Sigmoid colon (tissue), 4 donors: ENCODE measurements around the gene POP5.

Experiments used
- CTCF ChIP-seq, 4 experiments: fragments of 450-650 bp in 3 of 4; fragments of 200-600 bp in 1 of 4; IDR thresholded peaks; one replicate each; pipeline ENCODE4 v1.5.1; 2016 to 2019; ENCODE audit warnings: antibody characterized with exemption in 4 of 4, mild to moderate bottlenecking in 3 of 4, moderate library complexity in 2 of 4
- EP300 ChIP-seq, 4 donors: sonication (generic); formaldehyde crosslinking; IDR thresholded peaks; one replicate each; pipeline ENCODE4 v1.6.1; 2017; ENCODE audit warnings: antibody characterized with exemption in 4 of 4
- POLR2A ChIP-seq, 2 donors: fragments of 450-650 bp; IDR thresholded peaks; one replicate each; pipeline ENCODE4 v1.6.1; 2016; ENCODE audit warnings: antibody characterized with exemption in 2 of 2, mild to moderate bottlenecking in 2 of 2, moderate library complexity in 2 of 2
- POLR2AphosphoS5 ChIP-seq, 4 donors: sonication (generic); formaldehyde crosslinking; IDR thresholded peaks; one replicate each; pipeline ENCODE4 v1.6.1; 2017; ENCODE audit warnings: antibody characterized with exemption in 4 of 4

GRCh38 chr12:120540445-120540844 is 40.8 kb downstream of the POP5 start:
- no peak for TF ChIP-seq CTCF (IDR thresholded peaks at IDR 0.05)
- no peak for TF ChIP-seq POLR2AphosphoS5 (IDR thresholded peaks at IDR 0.05)
- no peak for TF ChIP-seq POLR2A (IDR thresholded peaks at IDR 0.05)
- no peak for TF ChIP-seq EP300 (IDR thresholded peaks at IDR 0.05)
